NB4 (cell line): Measurements from ENCODE around the gene TCOF1.

Experiments used
- CTCF ChIP-seq: IDR thresholded peaks from one replicate; pipeline ENCODE4 v1.5.1; 2012; ENCODE audit warnings: low read depth, low read length
- POLR2A ChIP-seq: IDR thresholded peaks from 2 replicates; pipeline ENCODE4 v1.6.1; 2011; ENCODE audit warnings: mild to moderate bottlenecking; ENCODE audit not compliant: insufficient read length; ENCODE audit errors: extremely low read depth

- TF ChIP-seq POLR2A (no peak), CTCF (no peak)
Measured at GRCh38 chr5:150364004-150364403, 6.5 kb downstream of the TCOF1 start.
